NCI-H460 (cell line): ENCODE data around the gene SMCO3. TPM values are rescaled to one million over a fixed set of nuclear protein-coding genes. Genes with fewer than 3 reads are reported as not detected.
"Not testable (repeated sequence)": the region's sequence is repeated elsewhere in the genome, so short reads cannot be mapped to it uniquely, and the experiment has no call there.

Experiments used
- DNase-seq: peaks from one replicate; pipeline ENCODE4 v3.0.0-alpha.2; 2016; ENCODE audit warnings: low read depth; ENCODE audit errors: extremely low read depth
- total RNA-seq: library from RNA; depleted of rRNA; stranded (reverse); fragments of >200 nt; shearing (Covaris generic); gene quantifications from 2 replicates; pipeline ENCODE4 v1.2.3, GENCODE V29; 2014

SMCO3 gene
- total RNA-seq, 1 experiment from 2014 or later, result not detected

GRCh38 chr12:14776236-14776961, 37.6 kb downstream of the SMCO3 start:
- DNase-seq, result no peak

- peak; percentile 2 for DNase-seq
Observed at GRCh38 chr12:14775636-14775980, 38.4 kb downstream of the SMCO3 start.

- DNase-seq, result peak; percentile 8
Observed at GRCh38 chr12:14774906-14775635, 38.9 kb downstream of the SMCO3 start.

- DNase-seq, result peak; percentile 89
Observed at GRCh38 chr12:14774074-14774905, 39.7 kb downstream of the SMCO3 start.

- DNase-seq, result no peak
Observed at GRCh38 chr12:14773685-14774073, 40.3 kb downstream of the SMCO3 start.

- DNase-seq, result no peak
Observed at GRCh38 chr12:14772946-14773345, 41.0 kb downstream of the SMCO3 start.

- DNase-seq, result no peak
Observed at GRCh38 chr12:14771651-14772137, 42.3 kb downstream of the SMCO3 start.

- peak; percentile 90 for DNase-seq
Observed at GRCh38 chr12:14770496-14771461, 43.2 kb downstream of the SMCO3 start.

GRCh38 chr12:14769969-14770495, 44.0 kb downstream of the SMCO3 start:
- DNase-seq, result peak; percentile 61

- DNase-seq, result peak; percentile 5
Observed at GRCh38 chr12:14769466-14769968, 44.5 kb downstream of the SMCO3 start.

- DNase-seq, result no peak
Observed at GRCh38 chr12:14768823-14769405, 45.1 kb downstream of the SMCO3 start.

GRCh38 chr12:14767617-14768016, 46.4 kb downstream of the SMCO3 start:
- DNase-seq, result no peak

- no peak for DNase-seq
Observed at GRCh38 chr12:14766649-14767215, 47.2 kb downstream of the SMCO3 start.

GRCh38 chr12:14766020-14766419, 48.0 kb downstream of the SMCO3 start:
- DNase-seq, result not testable (repeated sequence)

GRCh38 chr12:14765398-14765797, 48.6 kb downstream of the SMCO3 start:
- no peak for DNase-seq

- not testable (repeated sequence) for DNase-seq
Observed at GRCh38 chr12:14759711-14760280, 54.2 kb downstream of the SMCO3 start.

- DNase-seq, result no peak
Observed at GRCh38 chr12:14756334-14757143, 57.4 kb downstream of the SMCO3 start.
